NCI-H2029 treated with DMSO at 0.1 percent for 48 hours (cell line): Measurements from ENCODE around the gene ZNF2.

Experiments used
- DNase-seq: peaks from one replicate; lab custom pipeline; 2025; lab: John Stamatoyannopoulos, UW

Gene ZNF2

DNA sequence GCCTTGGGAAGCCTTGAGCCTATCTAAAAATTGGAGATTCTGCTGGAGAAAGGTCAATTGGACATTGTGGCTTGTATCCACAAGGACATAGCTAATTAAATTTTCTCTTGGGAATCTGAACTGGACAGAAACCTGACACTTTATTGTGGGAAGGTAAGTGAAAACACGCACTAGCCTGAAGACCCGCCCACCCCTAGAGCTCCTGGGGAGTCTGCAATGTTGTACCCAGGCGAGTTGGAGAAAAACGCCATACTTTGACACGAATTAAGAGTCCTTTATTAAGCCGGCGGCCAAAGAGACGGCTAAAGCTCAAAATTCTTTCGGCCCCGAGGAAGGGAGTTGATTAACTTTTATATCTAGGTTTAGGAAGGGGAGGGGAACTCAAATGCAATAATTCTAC lies 40.5 kb downstream of the ZNF2 start:
- DNase-seq: no peak

DNA sequence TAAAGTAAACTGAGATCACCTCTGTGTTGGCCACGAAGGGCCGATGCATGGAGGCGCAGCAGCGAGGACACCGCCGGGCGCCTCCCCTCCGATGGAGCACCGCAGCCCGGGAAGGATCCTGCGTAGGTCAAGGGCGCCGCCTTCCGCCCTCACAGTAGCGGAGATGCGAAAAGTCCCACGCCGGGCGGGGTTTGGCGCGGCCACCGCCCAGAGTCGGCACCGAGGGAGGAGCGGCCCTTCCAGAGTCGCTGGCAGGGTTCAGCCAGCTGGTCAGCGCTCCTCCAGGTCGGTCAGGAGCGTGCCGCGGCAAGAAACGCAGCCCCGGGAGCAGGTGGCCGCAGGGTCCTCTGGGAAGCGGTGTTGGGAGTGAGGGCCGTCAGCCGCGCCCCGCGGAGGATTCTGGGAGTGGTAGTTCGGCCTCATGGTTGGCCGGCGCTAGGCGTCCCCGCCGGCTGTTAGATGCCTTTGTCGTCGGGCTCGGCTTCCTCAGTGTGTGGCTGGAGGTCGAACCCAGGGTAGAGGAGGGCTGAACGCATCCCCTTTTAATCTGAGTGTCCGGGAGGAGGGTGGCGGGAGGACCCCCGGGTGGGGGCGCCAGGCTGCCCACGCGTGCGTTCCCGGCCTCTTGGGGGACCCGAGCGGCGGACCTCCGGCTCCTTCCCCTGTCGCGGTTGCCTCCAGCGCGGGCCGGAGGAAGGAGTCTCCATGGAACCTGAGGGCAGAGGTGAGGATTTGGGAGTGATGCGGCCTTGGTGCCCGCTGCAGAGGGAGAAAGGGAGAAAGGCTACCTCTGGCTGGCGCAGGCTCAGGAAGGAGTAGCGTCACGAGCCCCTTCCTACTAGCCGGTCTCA lies 41.7 kb downstream of the ZNF2 start, which contains the start of gene ZNF892:
Gene ZNF892, plus strand, starts transcription at position 411 of the 851 bp plus-strand sequence. Its CDS starts 295 bp downstream, at position 706.
- peak; percentile 60 for DNase-seq

DNA sequence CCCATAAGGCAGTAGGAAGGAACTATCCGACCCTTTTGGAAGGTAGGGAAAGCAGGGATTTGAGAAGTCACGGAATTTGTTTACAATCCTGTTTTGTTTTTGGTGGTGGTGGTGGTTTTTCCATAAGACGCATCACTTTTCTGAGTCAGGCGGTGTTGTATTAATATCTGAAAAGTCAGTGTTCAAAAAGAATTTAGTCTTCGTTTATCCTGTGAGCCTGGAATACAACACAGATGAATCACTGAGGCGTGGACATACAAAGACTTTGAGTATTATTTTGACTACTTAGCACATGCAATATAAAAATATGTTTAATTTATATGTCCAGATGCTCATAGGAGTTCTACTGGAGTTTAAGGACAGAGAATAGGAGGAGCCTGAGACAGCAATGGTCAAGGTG lies 42.5 kb downstream of the ZNF2 start:
- no peak for DNase-seq

DNA sequence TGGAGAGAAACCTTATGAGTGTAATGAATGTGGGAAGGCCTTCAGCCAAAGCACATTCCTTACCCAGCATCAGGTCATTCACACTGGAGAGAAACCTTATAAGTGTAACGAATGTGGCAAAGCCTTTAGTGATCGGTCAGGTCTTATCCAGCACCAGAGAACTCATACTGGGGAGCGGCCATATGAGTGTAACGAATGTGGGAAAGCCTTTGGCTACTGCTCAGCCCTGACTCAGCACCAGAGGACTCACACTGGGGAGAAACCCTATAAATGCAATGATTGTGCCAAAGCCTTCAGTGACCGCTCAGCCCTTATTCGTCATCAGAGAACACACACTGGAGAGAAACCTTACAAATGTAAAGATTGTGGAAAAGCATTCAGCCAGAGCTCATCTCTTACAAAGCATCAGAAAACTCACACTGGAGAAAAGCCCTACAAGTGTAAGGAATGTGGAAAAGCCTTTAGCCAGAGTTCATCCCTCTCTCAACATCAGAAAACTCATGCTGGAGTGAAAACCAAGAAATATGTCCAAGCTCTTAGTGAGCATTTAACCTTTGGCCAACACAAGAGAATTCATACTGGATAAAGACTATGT lies 49.5 kb downstream of the ZNF2 start:
- DNase-seq: no peak

DNA sequence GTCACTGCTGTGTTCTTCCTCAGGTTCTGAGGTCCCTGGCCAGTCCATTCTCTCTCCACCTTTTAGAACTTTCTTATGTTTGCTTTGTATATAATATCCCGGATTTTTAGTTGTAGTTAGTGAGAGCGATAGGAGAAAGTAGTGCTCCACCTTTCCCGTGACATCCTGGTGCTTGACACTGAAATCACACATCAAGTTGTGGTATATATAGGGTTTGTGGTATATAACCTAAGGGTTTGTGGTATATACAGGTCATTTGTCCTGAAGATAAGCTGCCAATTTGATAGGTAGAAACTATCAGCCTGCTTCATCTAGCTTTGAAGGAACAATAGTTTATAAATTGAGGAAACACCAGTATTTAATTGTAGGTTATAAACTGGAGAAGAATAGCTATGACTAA lies 54.8 kb downstream of the ZNF2 start:
- no peak for DNase-seq

DNA sequence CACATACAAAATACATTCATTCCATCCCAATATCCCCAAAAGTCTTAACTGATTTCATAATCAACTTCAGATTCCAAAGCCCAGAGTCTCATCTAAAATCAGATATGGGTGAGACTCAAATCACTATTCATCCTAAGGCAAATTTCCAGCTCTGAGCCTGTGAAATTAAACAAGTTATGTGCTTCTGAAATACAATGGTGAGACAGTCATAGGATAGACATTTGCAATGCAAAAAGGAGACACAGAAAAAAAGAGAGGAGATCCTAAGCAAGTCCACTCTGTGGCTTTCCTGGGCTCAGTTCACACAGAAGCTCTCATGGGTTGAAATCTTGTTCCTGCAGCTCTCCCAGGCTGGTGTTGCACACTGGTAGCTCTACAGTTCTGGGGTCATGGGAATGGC lies 60.0 kb downstream of the ZNF2 start:
- no peak for DNase-seq

DNA sequence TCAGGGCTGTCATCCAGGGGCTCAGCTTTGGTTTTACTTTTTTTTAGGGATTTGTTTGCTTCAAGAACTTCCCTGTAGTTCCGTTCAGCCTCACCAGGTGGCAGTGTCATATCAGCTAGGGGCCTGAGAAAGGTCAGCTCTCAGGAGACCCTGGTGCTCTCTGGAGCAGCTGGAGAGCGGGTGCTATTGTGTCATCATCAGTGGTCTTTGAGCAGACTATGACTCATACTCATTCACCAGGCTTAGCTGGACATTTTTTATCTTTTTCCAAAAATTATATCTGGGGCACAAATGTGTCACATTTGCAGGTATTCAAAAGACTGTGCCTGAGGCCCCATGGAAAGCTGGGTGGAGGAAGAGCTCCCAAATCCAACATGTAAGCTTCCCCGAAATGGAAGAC lies 66.1 kb downstream of the ZNF2 start:
- peak; percentile 66 for DNase-seq

DNA sequence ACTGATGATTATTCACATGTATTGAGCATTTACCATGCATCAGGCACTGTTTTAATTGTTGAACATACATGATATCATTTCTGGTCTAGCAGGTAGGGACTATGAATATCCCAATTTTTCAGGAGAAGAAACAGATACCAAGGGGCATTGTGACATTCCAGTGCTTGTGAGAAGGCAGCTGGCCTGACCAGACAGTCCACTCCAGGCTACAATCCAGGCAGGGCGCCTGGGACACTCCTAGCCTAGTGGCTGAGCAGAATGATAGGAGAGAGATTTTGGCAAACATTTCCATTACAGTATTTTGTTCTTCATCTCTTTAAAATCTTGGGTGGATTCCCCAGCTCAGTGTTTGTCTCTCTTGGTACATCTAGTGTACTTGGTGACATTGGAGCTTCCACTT lies 66.6 kb downstream of the ZNF2 start:
- DNase-seq: peak; percentile 5
